ENCODE measurements around the gene PHF14.
"Not testable (repeated sequence)": the region's sequence is repeated elsewhere in the genome, so short reads cannot be mapped to it uniquely, and the experiment has no call there.

PHF14 gene

GRCh38 chr7:10981317-10981716 lies 7.6 kb downstream of the PHF14 start:
- DNase-seq: no peak

GRCh38 chr7:10990748-10991147 lies 17.1 kb downstream of the PHF14 start:
- not testable (repeated sequence) for DNase-seq

GRCh38 chr7:10995482-10996166 lies 22.0 kb downstream of the PHF14 start:
- DNase-seq: not testable (repeated sequence)

- DNase-seq: no peak
Measured at GRCh38 chr7:10998996-10999757, 25.5 kb downstream of the PHF14 start.

GRCh38 chr7:11005202-11005601 lies 31.5 kb downstream of the PHF14 start:
- no peak for DNase-seq

- DNase-seq: no peak
Measured at GRCh38 chr7:11006291-11006690, 32.6 kb downstream of the PHF14 start.

GRCh38 chr7:11009631-11010030 lies 36.0 kb downstream of the PHF14 start:
- DNase-seq: no peak

GRCh38 chr7:11021468-11021867 lies 47.8 kb downstream of the PHF14 start:
- DNase-seq: no peak

- no peak for DNase-seq
Measured at GRCh38 chr7:11026452-11027359, 53.0 kb downstream of the PHF14 start.

GRCh38 chr7:11035661-11036060 lies 62.0 kb downstream of the PHF14 start:
- DNase-seq: no peak

- no peak for DNase-seq
Measured at GRCh38 chr7:11039974-11040373, 66.3 kb downstream of the PHF14 start.

- no peak for DNase-seq
Measured at GRCh38 chr7:11054033-11054432, 80.4 kb downstream of the PHF14 start.

- no peak for DNase-seq
Measured at GRCh38 chr7:11060893-11061292, 87.2 kb downstream of the PHF14 start.

GRCh38 chr7:11062110-11062509 lies 88.4 kb downstream of the PHF14 start:
- DNase-seq: no peak

GRCh38 chr7:11069591-11069990 lies 95.9 kb downstream of the PHF14 start:
- DNase-seq: no peak

GRCh38 chr7:11077816-11078215 lies 104.1 kb downstream of the PHF14 start:
- DNase-seq: no peak

GRCh38 chr7:11078247-11078834 lies 104.7 kb downstream of the PHF14 start:
- DNase-seq: no peak

- DNase-seq: no peak
Measured at GRCh38 chr7:11079907-11080306, 106.2 kb downstream of the PHF14 start.

GRCh38 chr7:11082121-11082520 lies 108.4 kb downstream of the PHF14 start:
- DNase-seq: no peak

- no peak for DNase-seq
Measured at GRCh38 chr7:11082552-11083213, 109.0 kb downstream of the PHF14 start.

- DNase-seq: no peak
Measured at GRCh38 chr7:11083214-11083568, 109.5 kb downstream of the PHF14 start.

GRCh38 chr7:11104578-11104977 lies 130.9 kb downstream of the PHF14 start:
- DNase-seq: no peak

- no peak for DNase-seq
Measured at GRCh38 chr7:11109659-11110058, 136.0 kb downstream of the PHF14 start.

All from stimulated activated CD4-positive, alpha-beta T cell treated with anti-CD3 and anti-CD28 coated beads, Interleukin-1b, Interleukin-23, amount 100 ng/mL, for 48 hours (primary cell).